CD4-positive, alpha-beta T cell (primary cell): ENCODE results near the gene PRRX1. TPM values are rescaled to one million over a fixed set of nuclear protein-coding genes. Genes with fewer than 3 reads are reported as not detected.

ENCODE experiments used
- ATAC-seq: fragments of 200-7000 bp; cut with Tn5 transposase; one replicate; pipeline ENCODE4 v1.10.0; 2022; ENCODE audit warnings: mild to moderate bottlenecking; ENCODE audit not compliant: poor library complexity
- CTCF ChIA-PET: fragments of 350-600 bp; sonication (Branson Sonifier 250); formaldehyde crosslinking; loops from one replicate; lab custom pipeline; 2021; ENCODE audit warnings: antibody characterized with exemption, inconsistent platforms; lab: Charles Lee
- POLR2A ChIA-PET: fragments of 350-600 bp; sonication (Branson Sonifier 250); formaldehyde crosslinking; loops from one replicate; lab custom pipeline; 2021; ENCODE audit warnings: antibody characterized with exemption, inconsistent platforms; lab: Charles Lee
- DNase-seq, 14 experiments: peaks; one replicate each; pipeline ENCODE4 v3.0.0-alpha.2; 2013 to 2020; ENCODE audit warnings: mixed read lengths in 2 of 14
- H3K27ac ChIP-seq, 2 donors: one replicate each; pipeline versions ENCODE4 v1.5.1 to v1.7.0; 2013; ENCODE audit warnings: low read length in 2 of 2, low read depth in 1 of 2, mild to moderate bottlenecking in 1 of 2
- H3K27me3 ChIP-seq, 2 experiments: 1 replicate in 1 of 2; 2 replicates in 1 of 2; pipeline versions ENCODE4 v1.6.1 to v1.7.0; 2013; ENCODE audit warnings: low read length in 2 of 2, control low read depth in 1 of 2, mild to moderate bottlenecking in 1 of 2, moderate library complexity in 1 of 2; ENCODE audit not compliant: insufficient read depth in 2 of 2, control insufficient read depth in 1 of 2
- H3K36me3 ChIP-seq: one replicate; pipeline ENCODE4 v1.6.1; 2013; ENCODE audit warnings: low read length, control low read depth; ENCODE audit not compliant: insufficient read depth
- H3K4me1 ChIP-seq: one replicate; pipeline ENCODE4 v1.6.1; 2013; ENCODE audit warnings: low read length, control low read depth; ENCODE audit not compliant: insufficient read depth
- H3K4me3 ChIP-seq: one replicate; pipeline ENCODE4 v1.5.1; 2013; ENCODE audit warnings: mild to moderate bottlenecking, low read length, moderate library complexity
- H3K9me3 ChIP-seq, 2 experiments: 1 replicate in 1 of 2; 2 replicates in 1 of 2; pipeline versions ENCODE4 v1.6.1 to v1.7.0; 2013; ENCODE audit warnings: low read length in 2 of 2, mild to moderate bottlenecking in 2 of 2, control low read depth in 1 of 2, moderate library complexity in 1 of 2; ENCODE audit not compliant: control insufficient read depth in 1 of 2, insufficient read depth in 1 of 2
- H3K27ac Mint-ChIP-seq: one replicate; pipeline ENCODE4 v1.8.0; 2020; ENCODE audit warnings: mixed read lengths
- H3K27me3 Mint-ChIP-seq: one replicate; pipeline ENCODE4 v1.8.0; 2021; ENCODE audit warnings: mixed read lengths
- H3K36me3 Mint-ChIP-seq: one replicate; pipeline ENCODE4 v1.8.0; 2021; ENCODE audit warnings: low read depth, mixed read lengths
- H3K4me1 Mint-ChIP-seq: one replicate; pipeline ENCODE4 v1.8.0; 2021; ENCODE audit warnings: low read depth, mixed read lengths
- H3K4me3 Mint-ChIP-seq: one replicate; pipeline ENCODE4 v1.8.0; 2020; ENCODE audit warnings: mild to moderate bottlenecking, mixed read lengths
- H3K9me3 Mint-ChIP-seq: one replicate; pipeline ENCODE4 v1.8.0; 2020; ENCODE audit warnings: mixed read lengths
- intact Hi-C, 2 experiments: fragments of 100-400 bp; cut with DNase I in 1 of 2; cut with micrococcal nuclease in 1 of 2; formaldehyde crosslinking; loops; one replicate each; pipeline versions ENCODE4 v1.15.1 to v1.9.0; 2023 to 2025; cut with DNase I, micrococcal nuclease
- total RNA-seq, 174 experiments: library from RNA in 2 of 174; stranded (reverse) in 2 of 174; gene quantifications; one replicate each; pipeline ENCODE4 v1.2.3 and lab custom pipeline; 2021 to 2026
- TF ChIP-seq, protein P1 (sequence below): fragments of 200-600 bp; IDR thresholded peaks from one replicate; pipeline ENCODE4 v1.8.0; 2022; ENCODE audit warnings: antibody characterized with exemption, mild to moderate bottlenecking

Gene PRRX1
- total RNA-seq, 2 experiments from 2014 or later = not detected

DNA sequence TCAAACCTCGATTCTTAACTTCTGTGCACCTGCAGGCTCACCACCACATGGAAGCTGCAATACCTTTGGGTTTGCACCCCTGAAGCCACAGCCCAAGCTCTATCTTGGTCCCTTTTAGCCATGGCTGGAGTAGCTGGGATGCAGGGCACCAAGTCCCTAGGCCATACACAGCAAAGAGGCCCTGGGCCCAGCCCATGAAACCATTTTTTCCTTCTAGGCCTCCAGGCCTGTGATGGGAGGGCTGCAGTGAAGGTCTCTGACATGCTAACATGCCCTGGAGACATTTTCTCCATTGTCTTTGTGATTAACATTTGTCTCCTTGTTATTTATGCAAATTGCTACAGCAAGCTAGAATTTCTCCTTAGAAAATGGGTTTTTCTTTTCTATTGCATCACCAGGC lies 79.2 kb downstream of the PRRX1 start:
- Histone ChIP-seq H3K4me1 (no peaks in the 10 kb centered on the region), H3K9me3 (peaks cover 9% of the 10 kb centered on the region in 2 experiments), H3K27ac (no peak overlapping the region), H3K27me3 (peaks cover 0 to 2% of the 10 kb centered on the region in 2 experiments), H3K4me3 (no peak overlapping the region), H3K36me3 (no peaks in the 10 kb centered on the region)
- ATAC-seq (no peak), DNase-seq (no peak)
- intact Hi-C loops = no loop called here
- TF ChIP-seq, protein P1, sequence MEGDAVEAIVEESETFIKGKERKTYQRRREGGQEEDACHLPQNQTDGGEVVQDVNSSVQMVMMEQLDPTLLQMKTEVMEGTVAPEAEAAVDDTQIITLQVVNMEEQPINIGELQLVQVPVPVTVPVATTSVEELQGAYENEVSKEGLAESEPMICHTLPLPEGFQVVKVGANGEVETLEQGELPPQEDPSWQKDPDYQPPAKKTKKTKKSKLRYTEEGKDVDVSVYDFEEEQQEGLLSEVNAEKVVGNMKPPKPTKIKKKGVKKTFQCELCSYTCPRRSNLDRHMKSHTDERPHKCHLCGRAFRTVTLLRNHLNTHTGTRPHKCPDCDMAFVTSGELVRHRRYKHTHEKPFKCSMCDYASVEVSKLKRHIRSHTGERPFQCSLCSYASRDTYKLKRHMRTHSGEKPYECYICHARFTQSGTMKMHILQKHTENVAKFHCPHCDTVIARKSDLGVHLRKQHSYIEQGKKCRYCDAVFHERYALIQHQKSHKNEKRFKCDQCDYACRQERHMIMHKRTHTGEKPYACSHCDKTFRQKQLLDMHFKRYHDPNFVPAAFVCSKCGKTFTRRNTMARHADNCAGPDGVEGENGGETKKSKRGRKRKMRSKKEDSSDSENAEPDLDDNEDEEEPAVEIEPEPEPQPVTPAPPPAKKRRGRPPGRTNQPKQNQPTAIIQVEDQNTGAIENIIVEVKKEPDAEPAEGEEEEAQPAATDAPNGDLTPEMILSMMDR = no peak
- ChIA-PET POLR2A (no interaction called here), CTCF (no interaction called here)
- Mint-ChIP-seq H3K4me1 (no peaks in the 10 kb centered on the region), H3K27ac (no peak overlapping the region), H3K9me3 (peaks cover 5% of the 10 kb centered on the region), H3K36me3 (no peaks in the 10 kb centered on the region), H3K27me3 (no peaks in the 10 kb centered on the region), H3K4me3 (no peak overlapping the region)

GRCh38 chr1:170749549-170749948 lies 85.6 kb downstream of the PRRX1 start:
- no peak overlapping the region for H3K4me3 ChIP-seq
- H3K9me3 ChIP-seq = no peaks in the 10 kb centered on the region
- intact Hi-C loops = no loop called here
- Mint-ChIP-seq H3K4me3 (no peak overlapping the region), H3K27ac (no peak overlapping the region), H3K4me1 (no peaks in the 10 kb centered on the region), H3K9me3 (no peaks in the 10 kb centered on the region), H3K27me3 (peaks cover 10% of the 10 kb centered on the region), H3K36me3 (no peaks in the 10 kb centered on the region)
- ChIA-PET POLR2A (no interaction called here), CTCF (no interaction called here)
- H3K27ac ChIP-seq = no peak overlapping the region
- ATAC-seq (no peak), DNase-seq (no peak)
- no peaks in the 10 kb centered on the region for H3K36me3 ChIP-seq
- no peaks in the 10 kb centered on the region for H3K4me1 ChIP-seq
- TF ChIP-seq, protein P1 = no peak
- peaks cover 0 to 2% of the 10 kb centered on the region in 2 experiments for H3K27me3 ChIP-seq

- H3K27me3 ChIP-seq = peaks cover 0 to 2% of the 10 kb centered on the region in 2 experiments
- H3K4me3 Mint-ChIP-seq = no peak overlapping the region
- H3K9me3 Mint-ChIP-seq = no peaks in the 10 kb centered on the region
- ChIA-PET CTCF (no interaction called here), POLR2A (no interaction called here)
- DNase-seq = no peak
- ATAC-seq = no peak
- H3K27ac ChIP-seq = no peak overlapping the region
- H3K4me3 ChIP-seq = no peak overlapping the region
- H3K9me3 ChIP-seq = no peaks in the 10 kb centered on the region
- no peaks in the 10 kb centered on the region for H3K36me3 Mint-ChIP-seq
- H3K4me1 Mint-ChIP-seq = no peaks in the 10 kb centered on the region
- no peaks in the 10 kb centered on the region for H3K36me3 ChIP-seq
- intact Hi-C loops = no loop called here
- TF ChIP-seq, protein P1 = no peak
- peaks cover 10% of the 10 kb centered on the region for H3K27me3 Mint-ChIP-seq
- no peak overlapping the region for H3K27ac Mint-ChIP-seq
- no peaks in the 10 kb centered on the region for H3K4me1 ChIP-seq
These were observed 86.0 kb downstream of the PRRX1 start for GRCh38 chr1:170749959-170750358.
